ENCODE data around the gene CORO7. TPM values are rescaled to one million over a fixed set of nuclear protein-coding genes. Genes with fewer than 3 reads are reported as not detected.

The CORO7 gene
- total and polyA plus RNA-seq, 9 of the 15 experiments (the other 6 are each of a cell fraction or from before 2014, with no cell fraction given) = 0.45 to 77.2 (median 18.7) TPM

DNA sequence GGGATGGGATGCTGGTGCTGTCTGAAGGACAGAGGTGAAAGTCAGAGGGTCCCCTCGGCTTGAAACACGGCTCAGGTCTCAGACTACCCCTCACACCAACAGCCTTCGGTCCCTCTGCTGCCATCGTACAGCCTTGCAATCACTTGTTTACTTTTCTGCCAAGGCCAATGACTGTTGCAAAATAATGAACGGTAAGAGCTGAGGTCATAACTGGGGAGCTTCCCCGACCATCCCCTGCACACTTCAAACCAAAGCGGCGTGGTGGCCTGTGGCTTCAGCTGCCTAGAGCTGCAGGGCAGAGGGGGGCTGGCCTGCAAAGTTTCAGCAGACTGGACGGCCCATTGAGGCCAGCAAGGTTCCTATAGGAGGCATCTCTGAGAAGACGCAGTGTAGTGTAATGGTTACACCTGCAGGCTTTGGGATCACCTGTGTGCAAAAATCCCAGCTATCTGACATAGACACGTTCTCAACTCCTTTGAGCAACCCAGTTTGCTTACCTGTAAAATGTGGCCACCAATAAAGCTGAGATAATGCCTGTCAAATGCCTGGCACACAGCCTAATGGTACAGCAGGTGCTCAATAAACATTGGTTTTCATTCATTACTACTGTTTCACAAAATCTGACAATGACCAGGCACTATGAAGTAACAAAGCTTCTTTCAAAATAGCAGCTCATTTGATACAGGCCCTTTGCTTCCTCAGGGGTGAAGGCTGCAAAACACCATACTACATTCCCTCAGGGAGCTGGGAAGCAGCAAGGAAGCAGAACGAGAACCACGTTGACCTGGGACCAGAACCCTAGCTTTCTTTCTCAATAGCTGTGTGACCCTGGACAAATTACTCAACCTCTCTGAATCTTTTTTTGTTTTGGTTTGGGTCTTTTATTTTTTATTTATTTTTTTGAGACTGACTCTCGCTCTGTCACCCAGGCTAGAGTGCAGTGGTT is 70.3 kb downstream of the CORO7 start:
- Histone ChIP-seq H3K9me1 (ENCODE audit: control insufficient read depth, insufficient read depth, low read length) (no peaks in the 10 kb centered on the region), H3K27ac (ENCODE audit: extremely low read depth, low read depth, low read length) (0 out of 3 replicates have a peak overlapping the region, but pooled peaks have one; percentile 13), H3K27me3 (ENCODE audit: control insufficient read depth in 2 of 2, insufficient read depth in 2 of 2, low read length in 2 of 2) (no peaks in the 10 kb centered on the region), H2AFZ (ENCODE audit: low read depth, low read length) (no peak overlapping the region), H3K4me2 (ENCODE audit: insufficient read depth, low read length) (no peak overlapping the region), H3K9ac (ENCODE audit: insufficient read depth in 1 of 2, low read depth in 2 of 2, low read length in 2 of 2) (no peak overlapping the region), H3K36me3 (ENCODE audit: control insufficient read depth, insufficient read depth, low read length) (peaks cover 67% of the 10 kb centered on the region; the same call in 2 of the 3 replicates), H3K4me3 (no peak overlapping the region), H3K79me2 (ENCODE audit: control insufficient read depth, insufficient read depth, low read length) (peaks cover 93% of the 10 kb centered on the region), H3K9me3 (replicated peaks; ENCODE audit: control insufficient read depth, insufficient read depth, low read depth, low read length) (peaks cover 9% of the 10 kb centered on the region; the same call in 1 of the 2 replicates), H3K4me1 (replicated peaks in 1 of 2; ENCODE audit: control insufficient read depth in 2 of 2, insufficient read depth in 2 of 2, low read length in 2 of 2) (peaks cover 17 to 43% of the 10 kb centered on the region in 2 experiments; a peak in 4 of 5 replicates), H4K20me1 (replicated peaks; ENCODE audit: control insufficient read depth, insufficient read depth, low read length) (peaks cover 13% of the 10 kb centered on the region)
- no TSS peak for BruUV-seq (replicated peaks)
- CTCF ChIA-PET (ENCODE audit: low intra/inter-chr PET ratio) = no interaction called here
- ATAC-seq (no peak), FAIRE-seq (no peak), DNase-seq (ENCODE audit: extremely low read depth in 1 of 4, low spot score in 3 of 4) (no peak)
- in situ Hi-C loops (cut with MboI) (loop anchor here (5.0 kb wide), 1 partner anchor 74 kb away; the partner anchor contains the start of gene TFAP4), intact Hi-C loops (cut with micrococcal nuclease) (no loop called here)
- POLR2A ChIA-PET = interaction anchor here (1.0 to 1.7 kb wide), 5 partner anchors 10 to 38 kb away, joined by 3 to 5 read pairs (median 4); partner anchors contain the start of gene VASN
- 84% methylated on average over 13 of the region's 14 CpGs for WGBS (ENCODE audit: insufficient coverage, low coverage, missing lambda C conversion rate)
- TF ChIP-seq KDM1A (IDR thresholded peaks at IDR 0.05) (peak; percentile 67 to 68), SMARCA5 (IDR thresholded peaks at IDR 0.05) (peak; percentile 75), MECOM (CRISPR knock-in tag; IDR thresholded peaks at IDR 0.05) (no peak), ZNF740 (CRISPR knock-in tag; IDR thresholded peaks at IDR 0.05) (no peak), ZNF740 (tag; IDR thresholded peaks at IDR 0.05) (no peak), MYNN (IDR thresholded peaks at IDR 0.05) (no peak), MYNN (CRISPR knock-in tag; IDR thresholded peaks at IDR 0.05) (no peak), CUX1 (CRISPR knock-in tag; IDR thresholded peaks at IDR 0.05) (no peak), BCOR (IDR thresholded peaks at IDR 0.05) (peak; percentile 97), ADNP (tag; IDR thresholded peaks at IDR 0.05) (peak; percentile 71), TFAM (CRISPR knock-in tag; conservative IDR thresholded peaks at IDR 0.05) (no peak), HDAC2 (IDR thresholded peaks at IDR 0.05) (peak; percentile 77), ZFP36 (IDR thresholded peaks at IDR 0.05; ENCODE audit: low read depth, low read length, partially characterized antibody) (peak; percentile 57)
- TF ChIP-seq, protein P1, sequence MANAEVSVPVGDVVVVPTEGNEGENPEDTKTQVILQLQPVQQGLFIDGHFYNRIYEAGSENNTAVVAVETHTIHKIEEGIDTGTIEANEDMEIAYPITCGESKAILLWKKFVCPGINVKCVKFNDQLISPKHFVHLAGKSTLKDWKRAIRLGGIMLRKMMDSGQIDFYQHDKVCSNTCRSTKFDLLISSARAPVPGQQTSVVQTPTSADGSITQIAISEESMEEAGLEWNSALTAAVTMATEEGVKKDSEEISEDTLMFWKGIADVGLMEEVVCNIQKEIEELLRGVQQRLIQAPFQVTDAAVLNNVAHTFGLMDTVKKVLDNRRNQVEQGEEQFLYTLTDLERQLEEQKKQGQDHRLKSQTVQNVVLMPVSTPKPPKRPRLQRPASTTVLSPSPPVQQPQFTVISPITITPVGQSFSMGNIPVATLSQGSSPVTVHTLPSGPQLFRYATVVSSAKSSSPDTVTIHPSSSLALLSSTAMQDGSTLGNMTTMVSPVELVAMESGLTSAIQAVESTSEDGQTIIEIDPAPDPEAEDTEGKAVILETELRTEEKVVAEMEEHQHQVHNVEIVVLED (CRISPR knock-in tag; IDR thresholded peaks at IDR 0.05) = no peak

Measured in K562 (cell line).